HG02840 (cell line): ENCODE results near the gene SMIM24.
"Not testable (repeated sequence)": the region's sequence is repeated elsewhere in the genome, so short reads cannot be mapped to it uniquely, and the experiment has no call there.

Source experiments
- ATAC-seq: cut with Tn5 transposase; IDR thresholded peaks from one replicate; pipeline ENCODE4 v1.9.1; 2021; ENCODE audit warnings: mild to moderate bottlenecking, moderate library complexity, moderate number of reproducible peaks; ENCODE audit not compliant: unreplicated experiment, low FRiP score

Gene SMIM24

DNA sequence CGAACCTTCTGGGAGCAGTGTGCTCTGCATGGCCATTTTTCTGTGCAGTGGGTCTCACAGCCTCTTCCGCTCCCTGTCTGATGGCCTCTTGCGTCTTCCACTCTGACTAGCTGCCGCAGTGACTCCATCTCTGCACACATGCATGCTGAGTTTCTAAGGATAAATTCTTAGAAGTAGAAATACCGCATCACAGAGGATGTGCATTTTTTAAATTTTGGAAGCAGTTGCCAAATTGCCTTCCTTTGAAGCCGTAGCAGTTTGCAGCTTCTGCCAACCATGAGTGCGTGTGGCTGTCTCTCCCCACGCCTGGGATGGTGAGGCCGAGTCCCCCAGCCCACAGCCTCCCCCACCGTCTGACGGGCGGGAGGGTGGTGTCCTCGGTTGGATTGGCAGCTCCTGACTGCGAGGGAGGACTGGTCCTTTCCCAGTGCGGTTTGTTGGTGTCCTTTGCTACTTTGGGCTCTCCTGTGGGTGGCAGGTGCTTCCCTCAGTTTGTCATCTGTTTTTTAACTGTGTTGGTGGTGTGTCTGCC lies 35.6 kb upstream of the SMIM24 start:
- ATAC-seq: no peak

DNA sequence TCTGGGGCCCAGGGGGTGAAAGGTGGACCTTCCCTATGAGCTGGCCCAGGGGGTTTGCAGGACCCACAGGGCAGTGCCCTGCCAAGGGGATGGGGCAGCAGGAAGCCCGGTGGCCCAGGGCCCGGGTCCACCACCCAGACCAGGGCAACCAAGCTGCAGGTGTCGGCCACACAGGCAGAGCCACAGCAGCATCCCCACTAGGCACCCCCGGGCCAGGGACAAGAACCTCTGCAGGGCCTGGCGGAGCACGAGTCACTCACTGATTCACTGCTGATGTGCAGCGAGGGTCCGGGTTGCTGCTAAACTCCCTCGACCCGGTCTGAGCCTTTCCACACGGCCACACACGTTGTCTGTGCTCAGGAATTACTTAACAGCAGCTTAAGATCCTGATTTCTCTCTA lies 34.6 kb upstream of the SMIM24 start:
- no peak for ATAC-seq

DNA sequence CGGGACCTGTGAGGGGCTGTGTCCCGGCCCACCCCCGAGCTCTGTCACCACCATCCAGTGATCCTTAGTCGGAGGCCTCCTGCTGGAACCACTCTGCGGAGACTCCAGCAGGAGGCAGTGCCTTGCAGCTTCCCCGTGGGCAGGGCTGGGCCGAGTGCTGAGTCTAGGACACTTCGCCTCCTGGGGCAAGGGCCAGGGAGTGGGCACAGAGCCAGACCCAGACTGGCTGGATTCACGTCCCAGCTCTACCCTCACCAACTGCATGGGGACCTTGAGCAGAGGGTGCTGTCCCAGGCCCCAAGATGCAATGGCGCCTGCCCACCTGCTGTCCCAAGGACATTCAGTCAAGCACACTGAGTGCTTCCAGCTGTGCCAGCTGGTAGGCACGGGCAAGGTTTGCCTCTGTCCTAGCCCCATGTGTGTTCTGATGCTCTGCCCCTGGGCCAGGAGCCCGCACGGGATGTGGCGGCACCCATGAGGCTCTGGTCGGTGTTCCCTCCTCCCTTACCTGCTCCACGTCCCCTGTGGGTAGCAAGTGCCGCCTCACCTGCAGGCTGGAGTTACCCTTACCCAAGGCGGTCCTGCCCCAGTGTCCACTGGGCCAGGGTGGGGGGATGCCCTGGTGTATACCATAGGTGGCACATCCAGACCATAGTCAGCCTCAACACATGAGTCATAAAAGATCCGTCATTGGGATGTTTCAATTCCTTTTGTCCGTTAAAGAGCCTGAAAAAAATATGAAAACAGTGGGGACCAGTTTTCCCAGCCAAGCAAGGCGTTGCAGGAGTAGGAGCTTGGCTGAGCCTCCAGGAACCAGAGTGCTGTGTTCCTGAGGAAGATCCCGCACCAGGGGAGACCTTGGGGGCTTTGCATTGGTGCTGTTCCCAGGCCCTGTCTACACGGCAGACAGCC lies 33.2 kb upstream of the SMIM24 start:
- ATAC-seq: no peak

DNA sequence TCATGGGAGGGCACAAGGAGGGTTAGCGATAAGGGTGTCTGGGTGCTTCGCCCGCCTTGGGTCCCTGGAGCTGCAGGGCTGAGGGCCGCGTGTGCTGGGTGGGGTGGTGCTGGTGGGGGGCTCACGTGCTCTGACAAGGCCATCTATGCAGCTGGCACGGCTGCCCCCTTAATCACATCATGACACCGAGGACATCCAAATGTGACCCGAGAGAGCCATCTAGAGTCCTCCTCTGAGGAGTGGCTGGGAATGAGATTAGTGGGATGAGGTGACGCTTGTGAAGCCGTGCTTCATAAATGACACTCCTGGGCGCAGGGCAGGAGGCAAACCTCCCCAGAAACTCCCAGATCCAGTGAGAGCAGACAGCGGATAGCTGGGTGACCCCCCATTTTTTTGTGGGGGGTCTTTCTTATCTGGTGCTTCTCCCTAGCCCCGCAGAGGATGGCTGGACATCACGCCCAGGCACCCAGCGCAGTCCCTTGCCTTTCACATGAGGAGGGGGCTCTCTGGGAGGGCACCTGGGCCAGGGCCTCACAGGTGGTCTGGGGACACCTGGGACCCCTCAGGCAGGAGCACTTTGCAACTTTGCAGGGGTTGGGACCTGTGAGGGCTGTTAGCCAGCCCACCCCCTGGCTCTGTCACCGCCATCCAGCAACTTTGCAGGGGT lies 32.4 kb upstream of the SMIM24 start:
- ATAC-seq: no peak

DNA sequence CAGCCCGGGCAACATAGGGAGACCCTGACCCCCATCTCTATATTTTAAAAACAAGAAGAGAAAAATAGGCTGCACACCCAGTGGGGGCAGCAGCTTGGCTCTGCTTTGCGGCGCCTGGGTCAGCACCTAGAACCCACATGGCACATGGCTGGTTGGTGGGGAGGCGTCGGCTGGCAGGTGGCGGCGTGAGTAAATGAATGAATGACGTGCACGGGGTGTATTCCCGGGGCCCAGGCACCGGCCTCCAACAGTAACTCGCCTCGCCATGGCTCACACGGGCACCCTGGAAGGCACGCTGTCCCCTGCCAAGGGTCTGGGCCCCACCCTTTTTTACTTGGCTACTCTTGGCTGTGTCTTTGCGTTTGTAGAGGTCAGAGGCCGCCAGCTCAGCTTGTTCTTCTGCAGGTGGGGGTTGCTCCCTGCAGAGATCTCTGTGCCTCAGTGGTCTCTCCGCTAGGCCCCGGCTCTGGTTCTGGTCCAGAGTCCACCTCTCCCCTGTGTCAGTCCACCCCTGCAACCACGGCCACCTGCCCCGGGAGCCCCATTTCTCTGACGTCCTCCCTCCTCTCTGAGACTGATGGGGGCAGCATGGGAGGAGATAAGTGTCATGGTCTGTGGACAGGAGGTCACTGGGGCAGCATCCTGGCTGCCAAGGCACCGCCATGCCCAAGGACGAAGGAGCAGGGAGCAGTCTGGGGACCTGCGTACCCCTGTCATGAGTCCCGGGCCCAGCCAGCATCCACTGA lies 31.4 kb upstream of the SMIM24 start:
- ATAC-seq: no peak

DNA sequence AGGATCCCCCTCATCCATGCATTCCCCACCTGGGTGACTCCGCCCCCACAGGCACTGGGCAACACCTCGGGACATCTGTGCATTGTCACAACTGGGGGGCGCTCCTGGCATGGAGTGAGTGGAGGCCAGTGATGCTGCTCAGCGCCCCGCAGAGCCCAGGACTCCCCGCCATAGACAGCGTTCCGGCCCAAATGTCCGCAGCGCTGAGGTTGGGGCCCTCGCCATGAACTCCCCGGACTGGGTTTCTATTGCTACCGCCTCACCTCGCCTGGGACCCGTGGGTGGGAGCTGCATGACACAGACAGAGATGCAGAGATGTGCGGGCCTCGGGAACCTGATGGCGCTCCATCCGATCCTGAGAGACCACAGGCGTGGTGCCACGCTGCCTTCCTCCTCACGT lies 30.4 kb upstream of the SMIM24 start:
- ATAC-seq: no peak

DNA sequence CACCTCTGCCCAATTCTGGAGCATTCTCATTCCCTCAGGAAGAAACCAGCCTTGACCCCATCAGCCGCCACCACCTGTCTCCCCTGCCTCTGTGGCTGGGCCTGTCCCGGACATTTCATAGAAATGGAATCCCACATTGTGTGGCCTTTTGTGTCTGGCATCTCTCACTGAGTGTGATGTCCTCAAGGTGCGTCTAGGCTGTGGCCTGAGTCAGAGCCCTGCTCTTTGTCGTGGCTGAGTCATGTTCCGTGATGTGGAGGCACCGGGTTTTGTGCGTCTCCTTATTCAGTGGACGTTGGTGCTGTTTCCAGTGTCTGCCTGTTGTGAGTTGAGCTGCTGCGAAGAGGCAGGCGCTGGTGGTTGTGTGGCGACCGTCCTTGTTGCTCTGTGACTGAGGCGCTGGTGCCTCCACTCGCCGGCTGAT lies 29.3 kb upstream of the SMIM24 start:
- ATAC-seq: no peak

DNA sequence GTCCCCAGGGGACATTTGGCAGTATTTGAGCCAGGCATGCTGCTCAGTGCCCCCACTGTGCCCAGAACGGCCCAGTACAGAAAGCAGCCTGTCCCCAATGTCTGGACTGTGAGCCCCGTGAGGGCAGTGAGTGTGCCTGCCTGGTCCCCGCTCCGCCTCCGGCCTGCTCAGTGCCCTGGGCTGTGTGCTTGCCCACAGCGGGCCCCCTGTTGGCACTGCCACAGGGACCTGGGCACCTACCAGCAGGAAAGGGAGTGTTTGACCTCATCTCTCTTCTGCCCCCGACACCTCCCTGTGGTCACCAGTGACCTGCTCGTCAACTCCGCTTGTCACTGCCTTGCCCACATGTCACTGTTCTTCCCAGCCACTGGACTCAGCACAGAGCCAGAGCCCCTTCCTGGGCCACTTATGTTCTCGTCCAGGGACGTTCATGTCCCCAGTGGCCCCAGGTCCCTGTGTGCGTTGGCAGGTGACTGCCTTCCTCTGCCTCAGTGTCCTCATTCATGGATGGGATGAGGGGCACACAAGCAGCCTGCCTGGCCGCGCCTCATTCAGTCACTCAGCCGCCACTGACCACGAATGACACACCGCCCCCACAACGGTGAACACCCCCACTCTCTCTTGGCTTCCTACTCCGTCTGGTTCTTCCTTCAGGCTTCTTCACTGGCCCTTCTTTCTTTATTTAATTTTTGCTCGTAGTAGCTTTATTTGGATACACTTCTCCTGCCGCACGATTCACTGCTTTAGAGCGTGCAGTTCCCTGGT lies 28.6 kb upstream of the SMIM24 start:
- ATAC-seq: no peak

DNA sequence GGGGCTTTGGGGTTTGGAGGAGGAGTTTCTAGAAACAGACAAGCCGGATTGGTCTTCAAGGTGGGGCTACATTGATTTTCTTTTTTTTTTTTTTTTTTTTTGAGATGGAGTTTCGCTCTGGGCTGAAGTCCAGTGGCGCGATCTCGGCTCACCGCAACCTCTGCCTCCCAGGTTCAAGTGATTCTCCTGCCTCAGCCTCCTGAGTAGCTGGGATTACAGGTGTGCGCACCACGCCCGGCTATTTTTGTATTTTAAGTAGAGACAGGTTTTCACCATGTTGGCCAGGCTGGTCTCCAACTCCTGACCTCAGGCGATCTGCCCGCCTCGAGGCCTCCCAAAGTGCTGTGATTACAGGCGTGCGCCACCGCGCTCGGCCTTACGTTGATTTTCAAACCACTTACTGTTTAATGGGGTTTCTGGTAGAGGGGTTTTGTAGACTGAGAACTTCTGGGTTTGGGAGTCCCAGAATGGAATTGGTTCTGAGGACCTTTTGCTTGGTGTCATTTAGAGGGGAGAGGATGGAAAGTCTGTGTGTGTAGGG lies 27.9 kb upstream of the SMIM24 start:
- ATAC-seq: not testable (repeated sequence)

DNA sequence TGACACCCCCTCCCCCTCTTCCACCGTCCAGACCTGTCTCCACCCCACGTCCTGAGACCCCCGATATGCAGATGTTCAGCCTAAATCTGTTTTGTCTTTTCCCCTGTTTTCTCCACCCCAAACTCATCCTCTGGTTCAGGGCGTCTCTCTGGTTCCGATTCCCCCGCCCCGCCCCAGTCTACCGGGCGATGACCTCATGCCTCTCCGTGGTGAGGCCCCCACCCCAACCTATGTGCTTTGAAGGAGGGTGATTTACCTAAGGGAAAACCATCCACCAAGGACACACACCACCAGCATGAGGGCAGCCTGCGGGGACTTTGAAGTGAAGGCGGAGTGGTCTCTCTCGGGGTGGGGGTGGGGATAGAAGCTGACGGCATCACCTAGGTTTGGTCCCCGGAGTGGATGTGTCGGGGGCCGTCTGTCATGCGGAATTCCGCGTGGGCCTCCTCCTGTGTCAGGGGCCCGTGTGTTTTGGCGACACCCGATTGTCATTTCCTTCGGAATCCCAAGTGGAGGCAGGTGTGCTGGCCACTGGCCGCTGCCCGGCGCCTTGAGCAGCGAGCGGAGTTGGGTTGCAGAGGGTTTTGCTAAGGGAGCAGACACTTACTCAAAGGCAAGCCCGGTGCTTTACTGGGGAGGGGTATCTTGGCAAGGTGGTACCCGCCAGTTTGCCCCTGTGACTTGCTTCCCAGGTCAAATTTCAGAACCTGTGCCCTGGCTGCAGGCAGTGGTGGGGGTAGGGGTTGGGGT lies 27.2 kb upstream of the SMIM24 start:
- ATAC-seq: no peak

DNA sequence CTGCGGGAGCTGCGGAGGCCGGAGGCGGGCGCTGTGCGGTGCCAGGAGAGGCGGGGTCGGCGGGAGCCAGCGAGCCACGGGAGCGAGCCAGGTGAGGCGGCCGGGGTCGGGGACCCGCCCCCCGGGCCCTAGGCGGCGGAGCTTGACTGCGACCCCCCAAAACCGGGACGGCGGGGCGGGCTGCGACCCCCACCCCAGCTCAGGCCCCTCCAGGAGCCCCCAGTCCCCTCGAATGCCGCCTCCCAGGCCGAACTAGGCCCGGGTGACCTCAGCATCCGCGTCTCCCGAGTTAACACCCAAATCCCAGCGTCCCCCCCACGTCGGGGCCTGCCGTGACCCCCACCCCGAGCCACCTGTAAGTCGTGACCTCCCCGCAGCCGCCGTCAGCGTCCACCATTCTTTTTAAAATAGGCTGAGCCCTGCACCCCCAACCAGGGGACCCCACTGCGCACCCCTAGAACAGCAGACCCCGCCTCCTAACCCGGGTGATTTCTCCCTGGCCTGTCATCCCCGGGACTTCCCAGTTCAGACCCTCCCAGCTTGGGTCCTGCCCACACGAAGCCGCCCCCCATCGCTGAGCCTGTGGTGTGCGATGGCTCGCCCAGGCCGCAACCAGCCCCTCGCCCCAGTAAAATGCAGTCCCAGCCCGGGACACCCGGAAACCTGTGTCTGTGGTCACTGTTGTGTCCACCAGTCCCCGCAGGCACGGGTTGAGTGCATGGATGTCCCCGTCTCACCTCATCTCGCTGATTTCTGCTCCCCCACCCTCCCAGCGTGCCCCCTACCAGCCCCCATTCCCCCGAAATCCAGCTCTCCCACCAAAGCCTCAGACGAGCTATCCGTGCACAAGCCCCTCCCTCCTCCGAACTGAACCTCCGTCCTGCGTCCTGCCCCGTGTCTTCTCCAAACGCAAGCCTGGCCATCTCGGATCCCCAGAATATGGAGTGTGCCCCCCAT lies 26.3 kb upstream of the SMIM24 start:
- peak; percentile 43 for ATAC-seq

DNA sequence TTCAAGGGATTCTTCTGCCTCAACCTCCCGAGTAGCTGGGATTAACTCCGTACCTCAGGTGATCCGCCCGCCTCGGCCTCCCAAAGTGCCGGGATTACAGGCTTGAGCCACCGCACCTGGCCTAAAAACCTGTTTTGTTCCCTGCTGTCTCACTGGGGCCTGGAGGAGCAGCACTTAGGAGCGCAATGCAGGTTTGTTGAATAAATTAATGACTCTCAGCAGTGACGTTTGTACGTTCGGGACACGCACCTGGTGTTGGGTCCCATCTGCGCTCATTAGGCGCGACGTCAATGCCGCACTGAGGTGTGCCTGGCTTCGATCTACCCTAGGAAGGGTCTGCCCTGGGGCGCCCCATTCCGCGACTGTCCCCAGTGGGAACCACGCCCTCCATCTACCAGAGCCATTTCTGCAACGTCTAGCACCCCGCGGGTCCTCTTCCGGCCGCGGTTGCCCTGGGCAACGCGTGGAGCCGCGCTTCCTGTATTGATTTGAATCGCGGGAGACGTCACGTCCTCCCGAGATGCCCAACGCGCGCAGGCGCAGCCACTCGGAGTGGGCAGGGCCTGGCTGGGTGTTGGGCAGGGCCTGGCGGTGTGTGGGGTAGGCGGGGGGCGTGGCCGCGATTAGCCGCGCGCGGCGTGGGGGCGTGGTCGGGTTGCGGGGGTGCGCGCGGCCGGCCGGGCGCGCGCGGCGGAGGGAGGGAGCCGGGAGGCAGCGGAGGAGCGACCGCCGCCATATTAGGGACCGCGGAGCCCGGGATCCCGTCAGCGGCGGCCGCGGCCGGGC lies 25.5 kb upstream of the SMIM24 start, which contains the start of gene FZR1:
FZR1 (plus strand) TSS at position 714 of the 786 bp plus-strand sequence. CDS start 16,679 bp downstream, outside the sequence.
- ATAC-seq: peak; percentile 87

DNA sequence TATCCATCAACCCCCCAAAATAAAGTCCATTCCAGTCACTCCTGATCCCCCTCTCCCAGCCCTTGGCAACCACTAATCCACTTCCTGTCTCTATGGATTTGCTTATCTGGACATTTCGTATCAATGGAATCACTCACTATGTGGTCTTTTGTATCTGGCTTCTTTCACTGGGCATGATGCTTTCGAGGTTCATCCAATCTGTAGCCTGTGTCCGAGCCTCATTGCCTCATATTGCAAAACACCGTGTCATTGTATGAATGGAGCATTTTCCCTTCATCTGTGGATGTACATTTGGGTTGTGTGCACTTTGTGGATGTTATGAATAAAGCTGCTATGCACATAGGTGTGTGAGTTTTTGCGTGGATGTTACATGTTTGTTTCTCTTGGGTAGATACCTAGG lies 24.4 kb upstream of the SMIM24 start:
- ATAC-seq: no peak

DNA sequence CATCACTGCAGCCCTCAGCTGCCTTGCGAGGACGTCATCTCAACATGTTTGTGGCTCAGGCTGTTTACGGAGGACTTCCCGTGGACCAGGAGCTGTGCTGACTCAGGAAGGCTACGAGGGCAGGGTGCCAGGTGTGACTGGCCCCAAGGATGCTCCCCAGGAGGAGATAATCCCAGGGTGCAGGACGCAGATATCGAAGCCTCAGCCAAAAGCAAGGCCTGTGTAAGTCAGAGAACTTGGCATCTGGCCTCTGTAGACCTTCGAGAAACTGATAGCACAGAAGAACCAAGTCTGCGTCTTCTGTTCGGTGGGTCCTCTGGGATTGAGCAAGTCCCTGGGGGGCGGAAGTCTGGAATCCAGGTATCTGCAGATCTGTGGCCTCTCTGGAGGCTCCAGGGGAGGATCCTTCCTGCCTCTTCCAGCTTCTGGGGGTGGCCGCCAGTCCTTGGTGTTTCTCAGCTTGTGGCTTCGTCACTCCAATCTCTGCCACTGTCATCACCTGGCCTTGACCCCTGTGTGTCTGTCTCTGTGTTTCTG lies 22.8 kb upstream of the SMIM24 start:
- no peak for ATAC-seq

DNA sequence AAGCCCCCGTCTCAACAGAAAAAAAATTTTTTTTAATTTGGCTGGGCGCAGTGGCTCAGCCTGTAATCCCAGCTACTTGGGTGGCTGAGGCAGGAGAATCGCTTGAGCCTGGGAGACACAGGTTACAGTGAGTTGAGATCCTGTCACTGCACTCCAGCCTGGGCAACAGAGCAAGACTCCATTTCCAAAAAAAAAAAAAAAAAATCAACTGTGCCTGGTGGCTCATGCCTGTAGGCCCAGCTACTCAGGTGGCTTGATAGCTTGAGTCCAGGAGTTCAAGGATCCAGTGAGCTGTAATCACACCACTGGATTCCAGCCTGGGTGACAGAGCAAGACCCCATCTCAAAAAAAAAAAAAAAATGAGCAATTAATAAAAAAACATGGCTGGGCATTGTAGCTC lies 21.5 kb upstream of the SMIM24 start:
- no peak for ATAC-seq

DNA sequence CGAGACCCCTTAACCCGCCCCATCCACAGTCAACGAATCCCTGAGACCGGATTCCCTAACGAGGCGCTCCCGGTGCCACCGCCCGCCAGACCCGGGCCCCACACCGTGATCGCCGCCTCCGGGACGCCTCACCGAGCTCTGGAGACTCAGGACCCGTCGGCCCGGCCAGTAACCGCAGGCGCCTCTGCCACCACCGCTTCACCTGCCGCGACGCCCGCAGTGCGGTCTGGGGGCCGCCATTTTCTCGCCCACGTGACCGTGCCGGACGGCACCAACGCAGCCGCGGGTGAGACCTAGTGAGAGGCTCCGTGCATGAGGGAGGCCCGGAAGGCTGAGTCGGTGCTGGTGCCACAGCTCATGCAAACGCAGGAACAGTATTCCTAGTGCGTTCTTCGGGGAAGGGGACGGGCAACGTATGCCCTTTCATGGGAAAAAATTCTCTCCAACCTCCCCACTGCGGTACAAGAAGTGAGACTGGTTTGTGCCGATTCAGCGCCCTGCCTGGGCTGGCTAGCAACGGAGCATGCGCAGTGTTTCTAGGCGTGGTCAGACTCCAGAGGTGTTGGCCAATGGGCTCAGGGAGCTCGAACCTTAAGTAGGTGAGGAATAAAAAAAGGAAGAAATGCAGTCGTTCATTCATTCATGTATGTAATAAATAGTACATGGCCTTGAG lies 20.2 kb upstream of the SMIM24 start, which contains the start of gene DOHH:
DOHH (minus strand) TSS at position 246 of the 673 bp plus-strand sequence. CDS start 3,860 bp downstream, outside the sequence.
- peak; percentile 81 for ATAC-seq
